Measurements from ENCODE around the gene STK32B. TPM values are rescaled to one million over a fixed set of nuclear protein-coding genes. Genes with fewer than 3 reads are reported as not detected.

The STK32B gene
- total and polyA plus RNA-seq, 2 donors (not counting 3 experiments of a cell fraction or from before 2014, with no cell fraction given) = 5.6 to 7.8 TPM

GRCh38 chr4:5364406-5364805, 313.1 kb downstream of the STK32B start:
- Histone ChIP-seq H3K27ac (ENCODE audit: insufficient read depth, low read depth, low read length) (no peak overlapping the region), H3K4me1 (ENCODE audit: control insufficient read depth, extremely low read depth, insufficient read depth, low read length) (no peaks in the 10 kb centered on the region), H3K4me3 (replicated peaks in 1 of 3; ENCODE audit: insufficient read depth in 1 of 3, low read depth in 1 of 3, low read length in 3 of 3) (no peak overlapping the region), H3K9ac (replicated peaks; ENCODE audit: extremely low read depth, insufficient read depth, low read length) (no peak overlapping the region), H3K36me3 (ENCODE audit: control insufficient read depth in 2 of 2, extremely low read depth in 1 of 2, insufficient read depth in 2 of 2, low read length in 2 of 2) (no peaks in the 10 kb centered on the region), H3K9me3 (replicated peaks; ENCODE audit: control insufficient read depth, insufficient read depth, low read length) (no peaks in the 10 kb centered on the region), H4K20me1 (replicated peaks; ENCODE audit: control insufficient read depth, extremely low read depth, insufficient read depth, low read length) (no peaks in the 10 kb centered on the region), H3K4me2 (ENCODE audit: insufficient read depth, low read length) (no peak overlapping the region), H3K9me1 (replicated peaks; ENCODE audit: control insufficient read depth, extremely low read depth, insufficient read depth, low read length) (no peaks in the 10 kb centered on the region), H3K27me3 (ENCODE audit: control insufficient read depth in 2 of 2, insufficient read depth in 2 of 2, low read length in 2 of 2) (no peaks in the 10 kb centered on the region), H3K79me2 (ENCODE audit: control insufficient read depth, insufficient read depth, low read length) (no peaks in the 10 kb centered on the region), H2AFZ (ENCODE audit: low read depth, low read length) (no peak overlapping the region)
- intact Hi-C loops (cut with micrococcal nuclease) (no loop called here), dilution Hi-C loops (cut with MboI; ENCODE audit: extremely low pct_ligation_motif_present, low sequenced_read_pairs) (no loop called here)
- CTCF ChIA-PET = no interaction called here
- POLR2A ChIA-PET = no interaction called here
- BruUV-seq (replicated peaks) = no TSS peak
- TF ChIP-seq POLR2A (IDR thresholded peaks at IDR 0.05; ENCODE audit: low read depth, low read length) = no peak
- DNase-seq (ENCODE audit: low read depth, low spot score) (no peak), FAIRE-seq (no peak)

GRCh38 chr4:5365071-5366008, 314.1 kb downstream of the STK32B start:
- no peak overlapping the region for H3K4me2 ChIP-seq (ENCODE audit: insufficient read depth, low read length)
- H3K27ac ChIP-seq (ENCODE audit: insufficient read depth, low read depth, low read length) = no peak overlapping the region
- H2AFZ ChIP-seq (ENCODE audit: low read depth, low read length) = no peak overlapping the region
- H3K27me3 ChIP-seq (ENCODE audit: control insufficient read depth in 2 of 2, insufficient read depth in 2 of 2, low read length in 2 of 2) = no peaks in the 10 kb centered on the region
- no peak overlapping the region for H3K4me3 ChIP-seq (replicated peaks in 1 of 3; ENCODE audit: insufficient read depth in 1 of 3, low read depth in 1 of 3, low read length in 3 of 3)
- H3K9me1 ChIP-seq (replicated peaks; ENCODE audit: control insufficient read depth, extremely low read depth, insufficient read depth, low read length) = no peaks in the 10 kb centered on the region
- no peak overlapping the region for H3K9ac ChIP-seq (replicated peaks; ENCODE audit: extremely low read depth, insufficient read depth, low read length)
- no peaks in the 10 kb centered on the region for H4K20me1 ChIP-seq (replicated peaks; ENCODE audit: control insufficient read depth, extremely low read depth, insufficient read depth, low read length)
- FAIRE-seq (no peak), DNase-seq (ENCODE audit: low read depth, low spot score) (peak; percentile 47)
- intact Hi-C loops (cut with micrococcal nuclease) = no loop called here
- H3K36me3 ChIP-seq (ENCODE audit: control insufficient read depth in 2 of 2, extremely low read depth in 1 of 2, insufficient read depth in 2 of 2, low read length in 2 of 2) = no peaks in the 10 kb centered on the region
- no peaks in the 10 kb centered on the region for H3K4me1 ChIP-seq (ENCODE audit: control insufficient read depth, extremely low read depth, insufficient read depth, low read length)
- POLR2A ChIA-PET = no interaction called here
- TF ChIP-seq FOS (IDR thresholded peaks at IDR 0.05; ENCODE audit: borderline replicate concordance, insufficient read depth, low read length) = peak; percentile 92
- peak; percentile 24 for TF ChIP-seq POLR2AphosphoS5 (IDR thresholded peaks at IDR 0.05; ENCODE audit: insufficient read depth, low read depth, low read length)
- no peak for TF ChIP-seq POLR2A (IDR thresholded peaks at IDR 0.05; ENCODE audit: low read depth, low read length)
- no peak for TF ChIP-seq MAX (IDR thresholded peaks at IDR 0.05; ENCODE audit: insufficient read depth, insufficient read length)
- TF ChIP-seq CTCF (IDR thresholded peaks at IDR 0.05; ENCODE audit: extremely low read depth in 1 of 2, insufficient read depth in 1 of 2, low read depth in 1 of 2, low read length in 2 of 2) = no peak
- TF ChIP-seq EZH2 (IDR thresholded peaks at IDR 0.05; ENCODE audit: borderline replicate concordance, low read depth, low read length, severe bottlenecking) = no peak
- peak; percentile 67 for TF ChIP-seq GATA2 (IDR thresholded peaks at IDR 0.05; ENCODE audit: insufficient read depth, insufficient read length, low read depth, low read length)
- no peak for TF ChIP-seq MYC (IDR thresholded peaks at IDR 0.05; ENCODE audit: low read depth, low read length)
- peak; percentile 38 for TF ChIP-seq JUN (IDR thresholded peaks at IDR 0.05; ENCODE audit: borderline replicate concordance, insufficient read depth, insufficient read length, low read depth)
- dilution Hi-C loops (cut with MboI; ENCODE audit: extremely low pct_ligation_motif_present, low sequenced_read_pairs) = no loop called here
- H3K9me3 ChIP-seq (replicated peaks; ENCODE audit: control insufficient read depth, insufficient read depth, low read length) = no peaks in the 10 kb centered on the region
- no TSS peak for BruUV-seq (replicated peaks)
- CTCF ChIA-PET = interaction anchor here (0.8 to 2.3 kb wide), 2 partner anchors 22 to 34 kb away, joined by 3 to 10 read pairs; no protein-coding TSS in a partner anchor
- H3K79me2 ChIP-seq (ENCODE audit: control insufficient read depth, insufficient read depth, low read length) = no peaks in the 10 kb centered on the region

Measured in endothelial cell of umbilical vein (primary cell).